SU-DHL-6 (cell line): ENCODE data around the gene SYPL1.

Experiments used
- H2AFZ ChIP-seq: fragments of 200-600 bp; sonication (generic); 2 replicates; pipeline ENCODE4 v1.6.1; 2014; ENCODE audit warnings: low read depth, mild to moderate bottlenecking, moderate library complexity, mixed read lengths, antibody characterized with exemption, low read length; ENCODE audit not compliant: severe bottlenecking
- H3F3A ChIP-seq: fragments of 200-600 bp; shearing (Covaris generic); 2 replicates; pipeline ENCODE4 v1.6.0; 2016; ENCODE audit warnings: antibody characterized with exemption, mild to moderate bottlenecking; ENCODE audit not compliant: insufficient read depth
- H3K27ac ChIP-seq: fragments of 200-600 bp; sonication (generic); 2 replicates; pipeline ENCODE4 v1.5.1; 2016; ENCODE audit warnings: low read depth, mild to moderate bottlenecking, low read length, moderate library complexity, mixed read lengths
- H3K27me3 ChIP-seq: fragments of 200-600 bp; sonication (generic), shearing (Covaris generic); 2 replicates; pipeline ENCODE4 v1.6.0; 2014; ENCODE audit warnings: mild to moderate bottlenecking, low read length
- H3K36me3 ChIP-seq: fragments of 200-600 bp; sonication (generic); 2 replicates; pipeline ENCODE4 v1.6.1; 2014; ENCODE audit warnings: mild to moderate bottlenecking, low read length, mixed read lengths
- H3K4me2 ChIP-seq: fragments of 300-600, 200-600 bp; shearing (Covaris generic), sonication (generic); 2 replicates; pipeline ENCODE4 v1.6.0; 2014; ENCODE audit warnings: low read length, low read depth, mild to moderate bottlenecking; ENCODE audit not compliant: poor library complexity, severe bottlenecking
- H3K4me3 ChIP-seq: fragments of 200-600 bp; sonication (generic); 2 replicates; pipeline ENCODE4 v1.5.1; 2014; ENCODE audit warnings: antibody characterized with exemption, low read length, mild to moderate bottlenecking, mixed read lengths; ENCODE audit not compliant: insufficient read depth, poor library complexity, severe bottlenecking
- H3K79me2 ChIP-seq: fragments of 200-600 bp; sonication (generic); 2 replicates; pipeline ENCODE4 v1.6.1; 2014; ENCODE audit warnings: mild to moderate bottlenecking, low read length, moderate library complexity; ENCODE audit not compliant: insufficient read depth
- H3K9ac ChIP-seq: fragments of 200-600 bp; sonication (generic); 2 replicates; pipeline ENCODE4 v1.7.0; 2014; ENCODE audit warnings: mild to moderate bottlenecking, low read length
- H3K9me2 ChIP-seq: fragments of 200-600 bp; sonication (generic); replicated peaks from 2 replicates; pipeline ENCODE4 v1.6.1; 2014; ENCODE audit warnings: low read length; ENCODE audit not compliant: insufficient read depth
- H3K9me3 ChIP-seq: fragments of 200-600 bp; sonication (generic); 2 replicates; pipeline ENCODE4 v1.6.1; 2014; ENCODE audit warnings: low read length, mixed read lengths; ENCODE audit not compliant: insufficient read depth
- H4K20me1 ChIP-seq: fragments of 200-600 bp; sonication (generic); 2 replicates; pipeline ENCODE4 v1.6.1; 2014; ENCODE audit warnings: low read depth, mild to moderate bottlenecking, antibody characterized with exemption, low read length, moderate library complexity, mixed read lengths
- EZH2phosphoT487 ChIP-seq: fragments of 200-600 bp; sonication (generic), shearing (Covaris generic); conservative IDR thresholded peaks from 2 replicates; pipeline ENCODE4 v1.6.1; 2018; ENCODE audit warnings: mild to moderate bottlenecking, antibody characterized with exemption, low read length, moderate library complexity, mixed read lengths
- TF ChIP-seq, protein P1 (sequence below): fragments of 200-600 bp; sonication (generic); IDR thresholded peaks from one replicate; pipeline ENCODE4 v1.5.1; 2017; ENCODE audit warnings: antibody characterized with exemption, mild to moderate bottlenecking, low read length, moderate library complexity; ENCODE audit not compliant: insufficient read depth, poor library complexity, severe bottlenecking

SYPL1 gene

DNA sequence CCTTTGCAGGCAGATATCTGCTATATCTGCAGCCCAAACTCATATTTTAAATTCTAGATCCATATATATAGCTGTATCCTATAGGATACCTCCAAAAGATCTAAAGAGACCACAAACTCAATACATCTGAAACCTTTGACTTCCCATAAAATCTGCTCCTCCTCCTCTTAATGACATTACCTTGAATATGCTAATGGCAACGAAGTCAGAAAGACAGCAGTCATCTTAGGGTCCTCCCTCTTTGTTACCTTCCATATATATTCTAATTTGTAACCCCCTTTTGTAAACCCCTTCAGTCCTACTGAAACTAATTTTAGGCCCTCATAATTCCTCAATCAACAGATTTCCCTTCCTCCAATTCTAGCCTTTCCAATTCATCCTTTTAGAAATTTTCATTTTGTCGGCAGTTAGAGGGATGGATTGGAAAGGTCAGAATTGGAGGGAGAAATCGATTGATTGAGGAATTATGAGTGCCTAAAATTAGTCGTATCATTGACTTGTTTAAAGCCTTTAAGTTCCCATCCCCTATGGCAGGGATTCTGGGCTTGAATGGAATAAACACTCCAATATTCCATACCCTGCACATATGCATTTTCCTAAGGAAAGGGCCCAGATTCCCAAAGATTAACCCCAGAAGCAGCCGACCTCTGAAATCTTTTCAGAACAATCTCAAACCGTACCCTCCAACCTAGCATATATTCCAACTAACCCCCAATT, 2.4 kb downstream of the SYPL1 start:
- Histone ChIP-seq H3K27ac (peak overlapping the region; percentile 84), H3F3A (peaks cover 43% of the 10 kb centered on the region), H3K4me2 (peak overlapping the region; percentile 83), H3K9ac (peak overlapping the region; percentile 92), H2AFZ (no peak overlapping the region), H3K9me2 (no peaks in the 10 kb centered on the region), H3K36me3 (peaks cover 29% of the 10 kb centered on the region), H3K27me3 (no peaks in the 10 kb centered on the region), H3K9me3 (no peaks in the 10 kb centered on the region), H3K79me2 (peaks cover 81% of the 10 kb centered on the region), H3K4me3 (peak overlapping the region; percentile 79), H4K20me1 (peaks cover 7% of the 10 kb centered on the region; the same call in 1 of the 2 replicates)
- TF ChIP-seq, protein P1, sequence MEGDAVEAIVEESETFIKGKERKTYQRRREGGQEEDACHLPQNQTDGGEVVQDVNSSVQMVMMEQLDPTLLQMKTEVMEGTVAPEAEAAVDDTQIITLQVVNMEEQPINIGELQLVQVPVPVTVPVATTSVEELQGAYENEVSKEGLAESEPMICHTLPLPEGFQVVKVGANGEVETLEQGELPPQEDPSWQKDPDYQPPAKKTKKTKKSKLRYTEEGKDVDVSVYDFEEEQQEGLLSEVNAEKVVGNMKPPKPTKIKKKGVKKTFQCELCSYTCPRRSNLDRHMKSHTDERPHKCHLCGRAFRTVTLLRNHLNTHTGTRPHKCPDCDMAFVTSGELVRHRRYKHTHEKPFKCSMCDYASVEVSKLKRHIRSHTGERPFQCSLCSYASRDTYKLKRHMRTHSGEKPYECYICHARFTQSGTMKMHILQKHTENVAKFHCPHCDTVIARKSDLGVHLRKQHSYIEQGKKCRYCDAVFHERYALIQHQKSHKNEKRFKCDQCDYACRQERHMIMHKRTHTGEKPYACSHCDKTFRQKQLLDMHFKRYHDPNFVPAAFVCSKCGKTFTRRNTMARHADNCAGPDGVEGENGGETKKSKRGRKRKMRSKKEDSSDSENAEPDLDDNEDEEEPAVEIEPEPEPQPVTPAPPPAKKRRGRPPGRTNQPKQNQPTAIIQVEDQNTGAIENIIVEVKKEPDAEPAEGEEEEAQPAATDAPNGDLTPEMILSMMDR: no peak
- no peak for TF ChIP-seq EZH2phosphoT487

DNA sequence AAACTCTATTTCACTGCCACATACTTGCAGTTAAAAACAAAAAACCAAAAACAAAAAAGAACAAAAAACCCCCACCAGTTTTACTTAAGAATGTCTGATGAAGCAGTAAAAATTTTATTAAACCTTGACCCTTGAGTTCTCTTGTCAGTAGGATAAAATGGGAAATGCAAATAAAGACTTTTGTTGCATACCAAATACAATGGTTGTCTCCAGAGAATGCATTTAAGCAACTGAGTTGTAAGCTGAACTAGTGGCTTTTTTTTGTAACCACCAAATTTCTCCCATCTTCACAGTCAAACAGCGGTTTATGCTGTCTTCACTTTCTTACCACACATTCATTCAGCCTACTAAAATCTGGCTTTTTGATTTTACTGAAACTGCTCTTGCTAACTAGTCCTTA, 3.1 kb downstream of the SYPL1 start:
- peak overlapping the region; percentile 84 for H3K27ac ChIP-seq
- H3K4me3 ChIP-seq: peak overlapping the region; percentile 79
- no peaks in the 10 kb centered on the region for H3K27me3 ChIP-seq
- no peak for TF ChIP-seq EZH2phosphoT487
- TF ChIP-seq, protein P1: no peak
- no peaks in the 10 kb centered on the region for H3K9me2 ChIP-seq
- no peak overlapping the region for H2AFZ ChIP-seq
- H3K4me2 ChIP-seq: peak overlapping the region; percentile 83
- peak overlapping the region; percentile 92 for H3K9ac ChIP-seq
- peaks cover 88% of the 10 kb centered on the region for H3K79me2 ChIP-seq
- H4K20me1 ChIP-seq: peaks cover 7% of the 10 kb centered on the region; the same call in 1 of the 2 replicates
- peaks cover 29% of the 10 kb centered on the region for H3K36me3 ChIP-seq
- no peaks in the 10 kb centered on the region for H3K9me3 ChIP-seq
- H3F3A ChIP-seq: peaks cover 49% of the 10 kb centered on the region

DNA sequence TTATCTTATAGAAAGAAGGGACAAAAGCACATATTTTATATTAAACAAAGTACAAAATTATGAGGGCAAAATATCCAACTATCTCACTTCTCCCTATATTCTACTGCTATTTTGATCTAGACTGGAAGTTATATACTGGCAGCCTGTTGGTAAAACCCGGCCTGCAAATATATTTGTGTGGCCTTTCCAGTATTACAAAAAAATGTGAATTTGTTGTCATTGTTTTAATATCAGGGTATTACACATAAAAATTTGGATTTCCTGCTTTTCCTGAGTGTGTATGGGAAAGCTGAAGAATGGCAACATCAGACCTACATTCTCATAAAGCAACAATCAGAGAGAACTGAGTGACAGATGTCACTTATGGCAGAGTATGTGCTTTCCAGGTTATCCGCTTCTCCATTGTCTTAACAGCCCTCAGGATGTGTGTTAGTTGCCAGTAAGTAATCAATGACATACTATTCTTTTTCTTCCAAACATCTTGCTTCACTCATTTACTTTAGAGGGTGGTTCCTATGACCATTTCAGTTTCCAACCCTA, 7.3 kb downstream of the SYPL1 start:
- no peak overlapping the region for H2AFZ ChIP-seq
- TF ChIP-seq, protein P1: no peak
- TF ChIP-seq EZH2phosphoT487: no peak
- H4K20me1 ChIP-seq: peaks cover 35% of the 10 kb centered on the region; the same call in 1 of the 2 replicates
- peaks cover 68% of the 10 kb centered on the region for H3F3A ChIP-seq
- peak overlapping the region; percentile 2 for H3K4me3 ChIP-seq
- H3K27me3 ChIP-seq: no peaks in the 10 kb centered on the region
- H3K9ac ChIP-seq: peak overlapping the region; percentile 19; the same call in 1 of the 2 replicates
- H3K79me2 ChIP-seq: peaks cover 100% of the 10 kb centered on the region
- H3K9me3 ChIP-seq: no peaks in the 10 kb centered on the region
- H3K27ac ChIP-seq: peak overlapping the region; percentile 48; the same call in 1 of the 2 replicates
- H3K36me3 ChIP-seq: peaks cover 33% of the 10 kb centered on the region
- H3K9me2 ChIP-seq: no peaks in the 10 kb centered on the region
- H3K4me2 ChIP-seq: peak overlapping the region; percentile 83
